Measurements from ENCODE around the gene AJAP1. TPM values are rescaled to one million over a fixed set of nuclear protein-coding genes. Genes with fewer than 3 reads are reported as not detected.

The AJAP1 gene
- total and polyA plus RNA-seq, 2 donors (not counting 1 experiment from before 2014, with no cell fraction given), result 0.01 TPM; not detected in 1

DNA sequence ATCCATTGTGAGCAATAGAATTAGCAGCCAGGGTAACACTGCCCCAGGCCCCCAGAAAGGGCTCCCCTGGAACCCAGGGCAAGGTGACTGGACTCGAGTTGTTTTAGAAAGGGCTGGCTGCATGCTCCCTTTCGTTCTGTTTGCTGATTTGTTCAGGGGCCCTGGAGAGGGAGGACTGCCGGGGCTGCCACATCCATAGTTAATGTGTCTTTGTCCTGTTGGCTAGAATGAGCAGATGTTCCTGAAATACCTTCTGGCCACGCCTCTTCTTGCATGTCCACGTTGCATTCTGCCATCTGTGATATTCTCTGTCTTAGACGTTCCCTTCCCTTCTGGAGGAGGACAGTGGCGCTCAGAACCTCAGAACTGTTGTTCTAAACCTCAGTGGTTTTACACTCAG is 118.8 kb downstream of the AJAP1 start:
- Histone ChIP-seq H3K27ac (ENCODE audit: insufficient read depth, low read length) (no peak overlapping the region), H3K36me3 (ENCODE audit: control insufficient read depth, insufficient read depth, low read length) (no peaks in the 10 kb centered on the region), H3K79me2 (ENCODE audit: control insufficient read depth, insufficient read depth, low read length) (no peaks in the 10 kb centered on the region), H3K9me3 (ENCODE audit: control insufficient read depth, insufficient read depth, low read depth, low read length) (no peaks in the 10 kb centered on the region), H3K27me3 (ENCODE audit: control insufficient read depth, insufficient read depth, low read length) (no peaks in the 10 kb centered on the region), H3K9ac (ENCODE audit: insufficient read depth, low read length) (no peak overlapping the region), H3K4me2 (ENCODE audit: extremely low read depth, insufficient read depth, low read length) (no peak overlapping the region), H3K4me3 (replicated peaks in 1 of 4; ENCODE audit: control extremely low read depth in 1 of 4, insufficient read depth in 1 of 4, low read depth in 3 of 4, low read length in 4 of 4) (no peak overlapping the region), H2AFZ (ENCODE audit: low read length) (no peak overlapping the region), H4K20me1 (ENCODE audit: control insufficient read depth, extremely low read depth, insufficient read depth, low read length) (no peaks in the 10 kb centered on the region), H3K4me1 (ENCODE audit: control insufficient read depth, extremely low read depth, insufficient read depth, low read length) (no peaks in the 10 kb centered on the region)
- no peak for DNase-seq (ENCODE audit: low read depth in 2 of 2)
- no peak for TF ChIP-seq EZH2 (IDR thresholded peaks at IDR 0.05; ENCODE audit: low read length, missing control alignments)
- TF ChIP-seq, protein P1, sequence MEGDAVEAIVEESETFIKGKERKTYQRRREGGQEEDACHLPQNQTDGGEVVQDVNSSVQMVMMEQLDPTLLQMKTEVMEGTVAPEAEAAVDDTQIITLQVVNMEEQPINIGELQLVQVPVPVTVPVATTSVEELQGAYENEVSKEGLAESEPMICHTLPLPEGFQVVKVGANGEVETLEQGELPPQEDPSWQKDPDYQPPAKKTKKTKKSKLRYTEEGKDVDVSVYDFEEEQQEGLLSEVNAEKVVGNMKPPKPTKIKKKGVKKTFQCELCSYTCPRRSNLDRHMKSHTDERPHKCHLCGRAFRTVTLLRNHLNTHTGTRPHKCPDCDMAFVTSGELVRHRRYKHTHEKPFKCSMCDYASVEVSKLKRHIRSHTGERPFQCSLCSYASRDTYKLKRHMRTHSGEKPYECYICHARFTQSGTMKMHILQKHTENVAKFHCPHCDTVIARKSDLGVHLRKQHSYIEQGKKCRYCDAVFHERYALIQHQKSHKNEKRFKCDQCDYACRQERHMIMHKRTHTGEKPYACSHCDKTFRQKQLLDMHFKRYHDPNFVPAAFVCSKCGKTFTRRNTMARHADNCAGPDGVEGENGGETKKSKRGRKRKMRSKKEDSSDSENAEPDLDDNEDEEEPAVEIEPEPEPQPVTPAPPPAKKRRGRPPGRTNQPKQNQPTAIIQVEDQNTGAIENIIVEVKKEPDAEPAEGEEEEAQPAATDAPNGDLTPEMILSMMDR (conservative IDR thresholded peaks at IDR 0.05 in 1 of 2, IDR thresholded peaks at IDR 0.05 in 1 of 2; ENCODE audit: low read depth in 1 of 2, low read length in 2 of 2), result no peak

DNA sequence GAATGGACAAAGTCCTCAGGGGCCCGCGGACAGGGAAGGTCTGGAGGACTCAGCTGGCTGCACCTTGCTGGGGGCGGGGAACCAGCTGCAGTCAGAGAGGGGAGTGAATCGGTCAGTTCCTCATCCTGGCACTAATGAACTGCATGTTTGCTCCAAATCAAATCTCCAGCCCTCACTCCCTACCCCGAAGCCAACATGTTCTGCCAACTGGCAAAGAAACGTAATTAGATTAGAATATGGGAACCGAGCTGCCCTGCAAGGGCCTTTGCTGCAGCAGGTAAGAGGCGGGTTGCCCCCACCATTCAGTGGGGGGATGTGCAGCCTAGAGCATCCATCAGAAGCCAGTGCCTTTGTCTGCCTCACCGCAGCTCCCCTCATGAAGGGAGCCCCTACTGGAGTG is 121.1 kb downstream of the AJAP1 start:
- H3K9me3 ChIP-seq (ENCODE audit: control insufficient read depth, insufficient read depth, low read depth, low read length), result no peaks in the 10 kb centered on the region
- TF ChIP-seq, protein P1 (conservative IDR thresholded peaks at IDR 0.05 in 1 of 2, IDR thresholded peaks at IDR 0.05 in 1 of 2; ENCODE audit: low read depth in 1 of 2, low read length in 2 of 2), result no peak
- H3K4me3 ChIP-seq (replicated peaks in 1 of 4; ENCODE audit: control extremely low read depth in 1 of 4, insufficient read depth in 1 of 4, low read depth in 3 of 4, low read length in 4 of 4), result no peak overlapping the region

DNA sequence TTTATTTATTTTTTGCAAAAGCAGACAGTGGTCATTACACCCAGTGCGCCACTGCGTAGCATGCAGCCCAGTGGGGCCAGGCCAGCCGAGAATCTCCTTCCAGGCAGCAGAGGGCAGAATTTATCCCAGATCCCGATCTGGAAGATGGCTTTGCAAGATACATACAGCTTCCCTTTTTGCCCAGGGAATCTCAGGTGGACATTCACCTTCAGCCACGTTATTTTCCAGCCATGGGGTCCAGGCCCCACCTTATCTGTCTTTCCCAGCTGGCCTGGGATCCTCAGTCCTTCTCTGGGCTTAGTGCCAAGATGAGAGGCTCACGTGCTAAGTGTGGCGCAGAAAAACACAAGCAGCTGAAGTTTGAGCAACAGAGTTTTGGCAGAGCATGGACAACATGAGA is 123.6 kb downstream of the AJAP1 start:
- no peak overlapping the region for H3K9ac ChIP-seq (ENCODE audit: insufficient read depth, low read length)
- no peaks in the 10 kb centered on the region for H3K27me3 ChIP-seq (ENCODE audit: control insufficient read depth, insufficient read depth, low read length)
- H3K36me3 ChIP-seq (ENCODE audit: control insufficient read depth, insufficient read depth, low read length), result no peaks in the 10 kb centered on the region
- no peak overlapping the region for H3K4me2 ChIP-seq (ENCODE audit: extremely low read depth, insufficient read depth, low read length)
- no peak overlapping the region for H3K27ac ChIP-seq (ENCODE audit: insufficient read depth, low read length)
- TF ChIP-seq, protein P1 (conservative IDR thresholded peaks at IDR 0.05 in 1 of 2, IDR thresholded peaks at IDR 0.05 in 1 of 2; ENCODE audit: low read depth in 1 of 2, low read length in 2 of 2), result no peak
- no peak for TF ChIP-seq EZH2 (IDR thresholded peaks at IDR 0.05; ENCODE audit: low read length, missing control alignments)
- DNase-seq (ENCODE audit: low read depth in 2 of 2), result no peak
- no peak overlapping the region for H2AFZ ChIP-seq (ENCODE audit: low read length)
- H3K9me3 ChIP-seq (ENCODE audit: control insufficient read depth, insufficient read depth, low read depth, low read length), result no peaks in the 10 kb centered on the region
- no peaks in the 10 kb centered on the region for H4K20me1 ChIP-seq (ENCODE audit: control insufficient read depth, extremely low read depth, insufficient read depth, low read length)
- H3K4me1 ChIP-seq (ENCODE audit: control insufficient read depth, extremely low read depth, insufficient read depth, low read length), result no peaks in the 10 kb centered on the region
- H3K4me3 ChIP-seq (replicated peaks in 1 of 4; ENCODE audit: control extremely low read depth in 1 of 4, insufficient read depth in 1 of 4, low read depth in 3 of 4, low read length in 4 of 4), result no peak overlapping the region
- H3K79me2 ChIP-seq (ENCODE audit: control insufficient read depth, insufficient read depth, low read length), result no peaks in the 10 kb centered on the region

More for the DNA sequence above, 121.1 kb downstream of the AJAP1 start:
- H3K27ac ChIP-seq (ENCODE audit: insufficient read depth, low read length), result no peak overlapping the region
- H4K20me1 ChIP-seq (ENCODE audit: control insufficient read depth, extremely low read depth, insufficient read depth, low read length), result no peaks in the 10 kb centered on the region
- H3K27me3 ChIP-seq (ENCODE audit: control insufficient read depth, insufficient read depth, low read length), result no peaks in the 10 kb centered on the region
- H2AFZ ChIP-seq (ENCODE audit: low read length), result no peak overlapping the region
- no peaks in the 10 kb centered on the region for H3K36me3 ChIP-seq (ENCODE audit: control insufficient read depth, insufficient read depth, low read length)
- DNase-seq (ENCODE audit: low read depth in 2 of 2), result no peak
- no peak overlapping the region for H3K4me2 ChIP-seq (ENCODE audit: extremely low read depth, insufficient read depth, low read length)
- no peak overlapping the region for H3K9ac ChIP-seq (ENCODE audit: insufficient read depth, low read length)
- no peaks in the 10 kb centered on the region for H3K79me2 ChIP-seq (ENCODE audit: control insufficient read depth, insufficient read depth, low read length)
- H3K4me1 ChIP-seq (ENCODE audit: control insufficient read depth, extremely low read depth, insufficient read depth, low read length), result no peaks in the 10 kb centered on the region

Data from fibroblast of lung (primary cell).